Astrocyte of the spinal cord (primary cell): ENCODE results near the gene TGFBRAP1.

Experiments used
- DNase-seq: peaks from one replicate; pipeline ENCODE4 v3.0.0; 2011; ENCODE audit warnings: low read depth, low spot score
- H3K4me3 ChIP-seq: 2 replicates; pipeline ENCODE4 v1.5.1; 2011; ENCODE audit warnings: low read depth, mild to moderate bottlenecking, low read length, moderate library complexity
- in situ Hi-C: cut with HindIII; loops from 2 replicates; pipeline ENCODE4 v1.10.0; 2017; ENCODE audit warnings: low sequenced_read_pairs
- TF ChIP-seq, protein P1 (sequence below): IDR thresholded peaks from 2 replicates; pipeline ENCODE4 v1.5.1; 2012; ENCODE audit warnings: low read depth, mild to moderate bottlenecking, low read length, inconsistent platforms

The TGFBRAP1 gene

GRCh38 chr2:105215586-105216192 lies 113.8 kb downstream of the TGFBRAP1 start:
- in situ Hi-C loops: no loop called here
- H3K4me3 ChIP-seq: no peak overlapping the region
- TF ChIP-seq, protein P1, sequence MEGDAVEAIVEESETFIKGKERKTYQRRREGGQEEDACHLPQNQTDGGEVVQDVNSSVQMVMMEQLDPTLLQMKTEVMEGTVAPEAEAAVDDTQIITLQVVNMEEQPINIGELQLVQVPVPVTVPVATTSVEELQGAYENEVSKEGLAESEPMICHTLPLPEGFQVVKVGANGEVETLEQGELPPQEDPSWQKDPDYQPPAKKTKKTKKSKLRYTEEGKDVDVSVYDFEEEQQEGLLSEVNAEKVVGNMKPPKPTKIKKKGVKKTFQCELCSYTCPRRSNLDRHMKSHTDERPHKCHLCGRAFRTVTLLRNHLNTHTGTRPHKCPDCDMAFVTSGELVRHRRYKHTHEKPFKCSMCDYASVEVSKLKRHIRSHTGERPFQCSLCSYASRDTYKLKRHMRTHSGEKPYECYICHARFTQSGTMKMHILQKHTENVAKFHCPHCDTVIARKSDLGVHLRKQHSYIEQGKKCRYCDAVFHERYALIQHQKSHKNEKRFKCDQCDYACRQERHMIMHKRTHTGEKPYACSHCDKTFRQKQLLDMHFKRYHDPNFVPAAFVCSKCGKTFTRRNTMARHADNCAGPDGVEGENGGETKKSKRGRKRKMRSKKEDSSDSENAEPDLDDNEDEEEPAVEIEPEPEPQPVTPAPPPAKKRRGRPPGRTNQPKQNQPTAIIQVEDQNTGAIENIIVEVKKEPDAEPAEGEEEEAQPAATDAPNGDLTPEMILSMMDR: no peak

More at GRCh38 chr2:105215586-105216192, 113.8 kb downstream of the TGFBRAP1 start:
- no peak for DNase-seq
